Mesothelial cell of epicardium (in vitro differentiated cells): Measurements from ENCODE around the gene YARS1. TPM values are rescaled to one million over a fixed set of nuclear protein-coding genes. Genes with fewer than 3 reads are reported as not detected.

Experiments
- DNase-seq, 2 experiments: peaks; one replicate each; pipeline ENCODE4 v3.0.0; 2021; ENCODE audit warnings: low spot score in 2 of 2; ENCODE audit not compliant: unreplicated experiment in 2 of 2
- H3K27ac Mint-ChIP-seq: 2 replicates; pipeline ENCODE4 v1.8.0; 2021; ENCODE audit warnings: mixed read lengths
- H3K27me3 Mint-ChIP-seq: 2 replicates; pipeline ENCODE4 v1.8.0; 2021; ENCODE audit warnings: low read depth, mixed read lengths
- H3K36me3 Mint-ChIP-seq: 2 replicates; pipeline ENCODE4 v1.8.0; 2021; ENCODE audit warnings: mixed read lengths
- H3K4me1 Mint-ChIP-seq: 2 replicates; pipeline ENCODE4 v1.8.0; 2021; ENCODE audit warnings: mixed read lengths
- H3K4me3 Mint-ChIP-seq: 2 replicates; pipeline ENCODE4 v1.8.0; 2021; ENCODE audit warnings: mild to moderate bottlenecking, moderate library complexity, mixed read lengths
- H3K9me3 Mint-ChIP-seq: 2 replicates; pipeline ENCODE4 v1.8.0; 2021; ENCODE audit warnings: mixed read lengths
- CTCF ChIP-seq: fragments of 200-600 bp; sonication (generic); IDR thresholded peaks from one replicate; pipeline ENCODE4 v1.5.0; 2021; ENCODE audit warnings: antibody characterized with exemption; ENCODE audit not compliant: unreplicated experiment
- total RNA-seq: library from RNA; stranded (reverse); gene quantifications from 3 replicates; pipeline ENCODE4 v1.2.1, GENCODE V29; 2021

The YARS1 gene
- total RNA-seq, 1 donor from 2014 or later, result 101 TPM

GRCh38 chr1:32725615-32725982, 91.6 kb downstream of the YARS1 start:
- DNase-seq, result no peak
- Mint-ChIP-seq H3K4me3 (no peak overlapping the region), H3K4me1 (peaks cover 21% of the 10 kb centered on the region), H3K9me3 (no peaks in the 10 kb centered on the region), H3K27me3 (no peaks in the 10 kb centered on the region), H3K27ac (peak overlapping the region; percentile 57), H3K36me3 (no peaks in the 10 kb centered on the region)
- no peak for TF ChIP-seq CTCF

Other genes with a start within 250 kb of the YARS1 start
- 37.8 to 41.3 TPM (median 39.3 TPM) in 3 replicates for gene ZBTB8OS, start 166.8 kb downstream of the YARS1 start, total RNA-seq
- 387 to 395 TPM (median 388 TPM) in 3 replicates for gene RBBP4, start 166.2 kb downstream of the YARS1 start, total RNA-seq
- gene SYNC, start 114.6 kb downstream of the YARS1 start, total RNA-seq, result 3.9 to 4.5 TPM (median 4.0 TPM) in 3 replicates
- 61.8 to 66.8 TPM (median 62.1 TPM) in 3 replicates for gene S100PBP, start 295 bp upstream of the YARS1 start, total RNA-seq
- gene FNDC5, start 53.6 kb upstream of the YARS1 start, total RNA-seq, result 162 to 165 TPM (median 164 TPM) in 3 replicates
- gene HPCA, start 69.1 kb upstream of the YARS1 start, total RNA-seq, result 2.3 to 2.9 TPM (median 2.9 TPM) in 3 replicates
- 46.5 to 49.0 TPM (median 47.7 TPM) in 3 replicates for gene TMEM54, start 84.0 kb upstream of the YARS1 start, total RNA-seq
- gene RNF19B, start 147.5 kb upstream of the YARS1 start, total RNA-seq, result 14.3 to 15.5 TPM (median 14.6 TPM) in 3 replicates
- gene AK2, start 219.5 kb upstream of the YARS1 start, total RNA-seq, result 136 to 142 TPM (median 139 TPM) in 3 replicates